Ectodermal cell (in vitro differentiated cells): Measurements from ENCODE around the gene SI.
"Not testable (repeated sequence)": the region's sequence is repeated elsewhere in the genome, so short reads cannot be mapped to it uniquely, and the experiment has no call there.

Source experiments
- H3K27ac ChIP-seq: 2 replicates; pipeline ENCODE4 v1.7.0; 2013; ENCODE audit warnings: mild to moderate bottlenecking, low read depth, low read length; ENCODE audit not compliant: insufficient read depth, poor library complexity, severe bottlenecking
- H3K27me3 ChIP-seq: 2 replicates; pipeline ENCODE4 v1.7.0; 2013; ENCODE audit warnings: mild to moderate bottlenecking, low read length; ENCODE audit not compliant: insufficient read depth, control insufficient read depth, poor library complexity, severe bottlenecking
- H3K36me3 ChIP-seq: one replicate; pipeline ENCODE4 v1.7.0; 2013; ENCODE audit warnings: low read length; ENCODE audit not compliant: control insufficient read depth, insufficient read depth
- H3K4me1 ChIP-seq: one replicate; pipeline ENCODE4 v1.7.0; 2013; ENCODE audit warnings: low read length; ENCODE audit not compliant: control insufficient read depth, insufficient read depth
- H3K4me3 ChIP-seq: 2 replicates; pipeline ENCODE4 v1.7.0; 2013; ENCODE audit warnings: low read depth, low read length, control low read depth; ENCODE audit not compliant: insufficient read depth
- H3K9me3 ChIP-seq: 2 replicates; pipeline ENCODE4 v1.7.0; 2013; ENCODE audit warnings: mild to moderate bottlenecking, low read length, moderate library complexity; ENCODE audit not compliant: control insufficient read depth
- WGBS, 2 experiments: methylation state at CpG; one replicate each; pipeline ENCODE4 v1.1.7; 2013; ENCODE audit warnings: missing lambda C conversion rate in 2 of 2; 5-methylcytosine and 5-hydroxymethylcytosine counted together

Gene SI

DNA sequence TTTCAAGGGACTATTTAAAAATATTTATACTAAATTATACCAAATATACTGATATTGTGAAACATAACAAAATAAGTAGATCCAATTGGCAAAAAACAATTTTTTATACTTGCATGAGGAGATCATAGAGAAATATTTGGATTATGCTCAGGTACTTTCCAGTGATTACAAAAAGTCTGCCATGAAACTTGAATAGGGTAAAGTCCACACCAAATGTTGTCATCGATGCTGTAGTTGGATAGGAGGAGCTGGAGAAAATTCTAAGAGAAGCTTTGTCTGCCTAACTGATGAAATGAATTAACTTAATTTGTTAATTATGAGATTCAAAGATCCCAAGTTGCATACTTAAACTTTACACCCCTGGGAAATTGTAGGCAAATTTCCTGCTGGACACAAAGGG lies 93.3 kb downstream of the SI start:
- no peaks in the 10 kb centered on the region for H3K4me1 ChIP-seq
- no peak overlapping the region for H3K27ac ChIP-seq
- no peaks in the 10 kb centered on the region for H3K9me3 ChIP-seq
- no peaks in the 10 kb centered on the region for H3K36me3 ChIP-seq
- no peaks in the 10 kb centered on the region for H3K27me3 ChIP-seq
- 94 to 96% methylated on average over 1 of the region's 1 CpG for WGBS, 2 experiments
- no peak overlapping the region for H3K4me3 ChIP-seq

GRCh38 chr3:164962610-164963009 lies 115.7 kb downstream of the SI start:
- H3K4me3 ChIP-seq = no peak overlapping the region
- no peaks in the 10 kb centered on the region for H3K4me1 ChIP-seq
- no peaks in the 10 kb centered on the region for H3K36me3 ChIP-seq
- 95 to 96% methylated on average over 6 of the region's 6 CpGs for WGBS, 2 experiments
- H3K9me3 ChIP-seq = no peaks in the 10 kb centered on the region
- H3K27me3 ChIP-seq = no peaks in the 10 kb centered on the region
- no peak overlapping the region for H3K27ac ChIP-seq

DNA sequence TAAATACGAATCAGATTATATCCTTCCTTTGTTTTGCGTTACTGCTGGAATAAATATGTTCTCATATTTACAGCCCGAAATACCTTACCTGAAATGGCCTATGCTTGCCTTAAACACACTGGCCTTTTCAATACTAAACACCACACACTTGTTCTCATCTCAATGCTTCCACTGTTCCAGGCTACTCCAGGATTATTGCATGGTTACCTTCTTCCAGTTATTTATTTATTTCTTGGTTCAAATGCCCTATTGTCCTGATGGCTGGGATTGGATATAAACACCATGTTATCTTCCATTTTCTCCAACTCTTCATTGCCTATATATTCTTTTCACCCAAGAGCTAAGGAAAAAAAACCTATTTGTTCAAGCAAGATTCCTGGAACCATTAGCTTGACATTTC lies 125.3 kb downstream of the SI start:
- no peaks in the 10 kb centered on the region for H3K9me3 ChIP-seq
- H3K27ac ChIP-seq = no peak overlapping the region
- H3K4me1 ChIP-seq = no peaks in the 10 kb centered on the region
- 93 to 94% methylated on average over 3 of the region's 3 CpGs for WGBS, 2 experiments
- H3K36me3 ChIP-seq = no peaks in the 10 kb centered on the region
- no peak overlapping the region for H3K4me3 ChIP-seq
- no peaks in the 10 kb centered on the region for H3K27me3 ChIP-seq

DNA sequence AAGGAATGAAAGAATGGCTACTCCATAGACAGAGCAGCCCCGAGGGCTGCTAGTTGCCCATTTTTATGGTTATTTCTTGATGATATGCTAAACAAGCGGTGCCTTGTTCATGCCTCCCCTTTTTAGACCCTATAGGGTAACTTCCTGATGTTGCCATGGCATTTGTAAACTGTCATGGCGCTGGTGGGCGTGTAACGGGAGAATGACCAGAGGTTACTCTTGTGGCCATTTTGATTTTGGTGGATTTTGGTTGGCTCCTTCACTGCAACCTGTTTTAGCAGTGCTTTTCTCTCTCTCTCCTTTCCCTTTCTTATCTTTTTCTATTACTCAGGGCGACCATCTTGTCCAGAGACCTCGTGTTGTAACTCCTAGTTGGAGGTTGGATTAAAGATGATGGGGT lies 126.9 kb downstream of the SI start:
- H3K4me3 ChIP-seq, H3K27me3 ChIP-seq, H3K4me1 ChIP-seq, H3K27ac ChIP-seq, H3K36me3 ChIP-seq, H3K9me3 ChIP-seq: not testable (repeated sequence)
- WGBS, 2 experiments = 90 to 95% methylated on average over 7 of the region's 7 CpGs

DNA sequence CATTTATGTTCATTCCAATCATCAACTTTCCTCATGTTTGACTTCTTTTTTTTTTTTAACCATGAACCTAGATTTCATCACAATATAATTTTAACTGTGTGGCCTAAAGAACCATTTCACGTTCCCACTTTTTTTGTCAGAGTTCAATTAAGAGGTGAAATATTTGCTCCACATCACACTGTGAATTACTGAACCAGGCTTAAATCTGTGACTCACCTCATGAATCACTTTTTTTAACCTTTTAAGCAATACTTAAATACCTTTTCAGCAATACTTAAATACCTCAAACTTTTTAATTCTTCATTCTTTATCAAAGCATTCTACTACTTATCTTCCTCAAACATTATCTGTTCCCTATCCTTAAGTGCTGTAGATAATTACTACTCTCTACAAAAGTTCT lies 137.6 kb downstream of the SI start:
- H3K4me1 ChIP-seq = no peaks in the 10 kb centered on the region
- H3K9me3 ChIP-seq = no peaks in the 10 kb centered on the region
- H3K27ac ChIP-seq = no peak overlapping the region
- 92 to 93% methylated on average over 1 of the region's 1 CpG for WGBS, 2 experiments
- no peak overlapping the region for H3K4me3 ChIP-seq
- H3K36me3 ChIP-seq = no peaks in the 10 kb centered on the region
- H3K27me3 ChIP-seq = no peaks in the 10 kb centered on the region

GRCh38 chr3:164929642-164930041 lies 148.7 kb downstream of the SI start:
- WGBS, 2 experiments = 90 to 97% methylated on average over 1 to 2 of the region's 2 CpGs
- no peaks in the 10 kb centered on the region for H3K27me3 ChIP-seq

More at GRCh38 chr3:164929642-164930041, 148.7 kb downstream of the SI start:
- H3K4me1 ChIP-seq = no peaks in the 10 kb centered on the region
- no peak overlapping the region for H3K27ac ChIP-seq
- H3K9me3 ChIP-seq = no peaks in the 10 kb centered on the region
- H3K4me3 ChIP-seq = no peak overlapping the region
- H3K36me3 ChIP-seq = no peaks in the 10 kb centered on the region
